Stimulated activated CD4-positive, alpha-beta T cell treated with anti-CD3 and anti-CD28 coated beads, Interleukin-1b, Interleukin-23, amount 100 ng/mL, for 48 hours (primary cell): ENCODE measurements around the gene SORCS2.

ENCODE experiments used
- DNase-seq: peaks from one replicate; pipeline ENCODE4 v3.0.0-alpha.2; 2020

The SORCS2 gene

DNA sequence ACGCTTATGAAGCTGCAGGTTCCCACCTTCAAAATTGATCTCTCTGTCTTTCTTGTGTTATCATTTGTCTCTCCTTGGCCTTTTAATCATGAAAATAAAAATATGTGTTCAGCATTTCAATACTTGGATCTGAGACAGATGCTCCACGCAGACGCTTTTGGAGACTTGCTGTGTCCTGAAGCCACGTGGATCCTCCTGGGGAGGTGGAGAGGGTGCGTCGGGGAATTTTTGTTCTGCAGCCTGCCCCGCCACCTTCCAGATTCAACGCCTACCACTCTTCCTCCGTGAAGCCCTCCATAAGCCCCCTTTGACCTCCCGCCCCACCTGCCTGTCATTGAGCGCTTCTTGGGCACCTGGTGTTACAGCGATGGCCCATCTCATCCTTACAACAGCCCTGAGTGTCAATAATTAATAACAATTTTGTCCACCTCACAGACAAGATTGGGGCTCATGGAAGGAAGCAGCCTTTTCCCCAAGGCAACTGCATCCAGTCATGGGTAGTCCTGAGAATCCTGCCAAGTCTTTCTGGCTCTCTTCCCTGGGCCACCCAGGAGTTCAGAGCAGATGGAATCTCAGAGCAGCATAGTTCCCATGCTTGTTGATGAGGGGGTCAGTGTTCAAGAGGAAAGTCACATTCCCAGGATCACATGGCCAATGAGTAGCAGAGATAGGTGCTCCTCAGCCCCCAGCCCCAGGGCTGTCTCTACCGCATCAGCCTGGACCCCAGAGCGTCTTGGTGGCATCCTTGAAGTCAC lies 415.0 kb downstream of the SORCS2 start:
- no peak for DNase-seq

DNA sequence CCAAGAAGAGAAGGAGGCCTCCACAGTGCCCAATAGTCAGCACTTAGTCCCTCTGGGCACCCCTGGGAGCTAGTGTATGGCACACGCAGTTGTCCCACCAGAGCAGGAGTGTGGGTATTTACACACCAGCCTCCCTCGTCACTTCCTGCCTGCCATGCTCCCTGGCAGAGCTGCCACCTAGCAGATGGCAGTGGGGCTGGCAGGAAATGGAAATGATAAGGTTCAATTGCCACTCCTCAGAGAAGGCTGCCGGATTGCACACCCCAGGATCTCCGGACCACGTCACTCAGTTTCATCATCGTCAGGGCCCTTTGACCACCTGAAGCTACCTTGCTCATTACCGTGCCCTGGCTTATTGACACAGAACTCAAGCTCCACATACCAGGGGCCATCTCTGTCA lies 415.7 kb downstream of the SORCS2 start:
- DNase-seq, result no peak

DNA sequence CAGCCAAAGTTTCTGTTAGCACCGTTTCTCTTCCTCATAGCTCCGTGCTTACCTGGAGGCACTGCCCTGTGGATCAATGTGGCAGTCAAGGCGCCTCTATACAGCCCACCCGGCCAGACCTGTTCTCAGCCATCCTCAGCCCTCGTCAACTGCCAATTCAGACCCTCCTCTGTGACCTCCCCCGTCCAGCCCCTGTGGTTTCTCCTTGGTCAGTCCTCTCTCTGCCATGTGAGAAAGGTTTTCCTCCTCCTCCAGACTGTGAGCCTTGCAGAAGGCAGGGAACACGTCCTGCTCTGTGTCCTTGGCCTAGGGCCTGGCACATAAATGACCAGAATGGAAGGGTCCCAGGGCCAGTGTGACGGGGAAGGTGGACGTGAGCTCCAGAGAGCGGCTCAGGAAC lies 417.0 kb downstream of the SORCS2 start:
- no peak for DNase-seq

DNA sequence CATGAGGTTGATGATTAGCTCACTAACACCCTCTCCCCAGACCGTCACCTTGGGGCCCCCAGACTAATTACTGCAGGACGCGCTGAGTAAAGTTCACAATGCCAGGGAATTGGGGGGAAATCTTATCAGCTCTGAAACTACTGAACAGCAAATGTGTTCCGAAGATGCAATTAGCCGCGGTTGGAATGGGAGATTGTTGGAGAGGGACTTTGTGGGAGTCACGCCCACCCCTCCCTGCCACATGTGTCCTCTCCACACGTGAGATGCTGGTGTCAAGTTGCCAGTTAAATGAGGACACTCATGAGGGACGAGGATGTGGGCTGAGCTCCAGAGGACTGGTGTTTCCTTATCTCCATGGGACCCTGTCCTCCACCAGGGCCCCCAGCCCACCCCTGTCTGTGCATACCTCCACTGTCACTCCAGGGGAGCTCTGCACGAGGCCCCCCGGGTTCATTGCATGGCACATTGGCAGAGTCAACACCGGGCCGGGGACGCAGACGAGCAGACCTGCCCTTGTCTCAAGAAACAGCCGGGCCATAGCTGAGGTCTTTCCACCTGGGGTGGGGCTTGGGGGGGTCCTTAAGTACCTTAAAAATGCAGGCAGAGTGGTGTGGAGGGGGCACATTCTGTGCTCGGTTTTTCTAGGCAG lies 417.8 kb downstream of the SORCS2 start:
- no peak for DNase-seq

DNA sequence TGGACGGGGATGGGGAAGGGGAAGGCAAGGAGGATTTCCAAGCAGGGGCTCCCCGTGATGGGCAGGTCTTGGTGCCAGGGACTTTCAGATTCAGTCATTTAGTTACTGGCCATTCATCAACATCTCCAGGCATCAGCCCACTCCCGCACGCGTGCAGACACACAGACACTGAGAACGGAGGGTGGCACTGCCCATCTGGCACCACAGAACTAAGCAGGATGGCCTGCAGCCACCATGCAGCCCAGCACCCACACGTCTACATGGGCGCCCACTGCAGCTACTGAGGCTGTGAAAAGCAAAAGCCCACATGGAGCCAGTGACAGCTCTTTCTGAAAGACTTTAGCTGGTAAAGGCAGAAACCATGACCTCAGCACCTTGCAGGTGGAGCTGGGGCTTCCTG lies 418.5 kb downstream of the SORCS2 start:
- DNase-seq, result no peak

DNA sequence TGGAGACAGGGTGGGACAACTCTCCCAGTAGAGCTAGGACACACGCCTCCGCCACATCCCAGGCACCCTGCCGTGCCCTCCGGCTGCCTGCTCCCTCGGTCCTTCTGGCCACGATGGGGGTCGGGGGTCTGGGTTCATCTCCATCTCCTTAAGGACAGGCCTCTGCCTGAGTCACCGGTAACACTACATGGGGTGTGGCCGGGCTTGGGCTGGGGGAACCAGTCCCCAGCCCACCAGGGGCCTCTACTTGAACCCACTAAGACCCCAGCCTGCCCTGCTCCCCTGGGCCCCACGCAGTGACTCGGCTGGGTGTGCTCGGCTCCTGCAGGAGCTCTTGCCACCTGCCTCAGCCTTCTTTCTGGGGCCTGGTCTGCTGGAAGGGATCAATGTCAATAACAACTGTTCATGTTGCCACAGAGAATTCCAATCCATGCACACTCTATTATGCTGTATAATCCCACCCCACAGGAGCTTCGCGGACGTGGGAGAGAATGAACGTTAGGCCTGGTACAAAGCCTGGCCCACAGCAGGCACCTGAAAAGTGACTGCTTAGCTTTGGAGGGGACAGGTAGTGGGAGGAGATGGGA lies 420.1 kb downstream of the SORCS2 start:
- no peak for DNase-seq

DNA sequence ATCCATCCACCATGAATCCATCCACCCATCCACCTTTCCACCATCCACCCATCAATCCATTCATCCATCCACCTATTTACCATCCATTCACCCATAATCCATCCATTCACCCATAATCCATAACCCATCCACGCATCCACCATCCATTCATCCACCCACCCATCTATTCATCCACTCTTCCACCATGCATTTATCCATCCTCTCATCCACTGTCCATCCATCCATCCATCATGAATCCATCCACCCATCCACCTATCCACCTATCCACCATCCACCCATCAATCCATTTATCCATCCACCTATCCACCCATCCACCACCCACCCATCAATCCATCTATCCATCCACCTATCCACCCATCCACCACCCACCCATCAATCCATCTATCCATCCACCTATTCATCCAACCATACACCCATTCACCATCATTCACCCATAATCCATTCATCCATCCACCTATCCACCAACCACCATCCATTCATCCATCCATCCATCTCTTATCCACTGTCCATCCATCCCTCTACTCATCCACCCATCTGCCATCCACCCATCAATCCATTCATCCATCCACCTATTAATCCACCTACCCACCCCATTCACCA lies 422.1 kb downstream of the SORCS2 start:
- no peak for DNase-seq

DNA sequence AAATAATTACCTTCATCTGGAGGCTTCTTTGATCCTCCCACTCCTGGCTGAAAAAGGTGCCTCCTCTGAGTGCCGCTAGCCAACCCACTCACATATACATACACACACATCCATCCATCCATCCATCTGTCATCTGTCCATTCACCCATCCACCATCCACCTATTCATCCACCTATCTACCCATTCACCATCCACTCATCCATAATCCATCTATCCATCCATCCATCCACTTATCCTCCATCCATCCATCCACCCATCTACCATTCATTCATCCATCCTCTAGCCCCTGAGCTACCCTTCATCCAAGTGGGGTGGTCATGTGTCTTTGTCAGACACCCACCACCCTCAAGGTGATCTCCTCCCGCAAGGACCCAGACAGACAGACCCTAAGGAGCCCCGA lies 423.9 kb downstream of the SORCS2 start:
- no peak for DNase-seq

DNA sequence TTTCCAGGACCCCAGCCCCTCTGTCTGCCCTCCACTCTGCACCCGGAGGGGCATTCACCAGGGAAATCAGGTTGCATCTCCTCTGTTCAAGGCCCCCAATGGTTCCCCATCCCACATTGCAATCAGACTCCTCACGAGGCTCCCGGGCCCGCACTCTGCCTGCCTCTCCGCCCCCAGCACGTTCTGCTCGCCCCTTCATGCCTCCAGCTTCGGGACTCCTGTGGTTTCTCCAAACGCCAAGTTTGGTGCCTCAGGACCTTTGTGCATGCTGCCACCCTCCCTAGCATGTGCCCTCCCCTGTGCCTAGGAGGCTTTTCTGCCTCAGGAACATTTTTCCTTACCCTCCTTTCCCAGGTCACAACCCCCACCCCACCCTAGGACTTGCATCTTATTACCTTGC lies 426.0 kb downstream of the SORCS2 start:
- no peak for DNase-seq

DNA sequence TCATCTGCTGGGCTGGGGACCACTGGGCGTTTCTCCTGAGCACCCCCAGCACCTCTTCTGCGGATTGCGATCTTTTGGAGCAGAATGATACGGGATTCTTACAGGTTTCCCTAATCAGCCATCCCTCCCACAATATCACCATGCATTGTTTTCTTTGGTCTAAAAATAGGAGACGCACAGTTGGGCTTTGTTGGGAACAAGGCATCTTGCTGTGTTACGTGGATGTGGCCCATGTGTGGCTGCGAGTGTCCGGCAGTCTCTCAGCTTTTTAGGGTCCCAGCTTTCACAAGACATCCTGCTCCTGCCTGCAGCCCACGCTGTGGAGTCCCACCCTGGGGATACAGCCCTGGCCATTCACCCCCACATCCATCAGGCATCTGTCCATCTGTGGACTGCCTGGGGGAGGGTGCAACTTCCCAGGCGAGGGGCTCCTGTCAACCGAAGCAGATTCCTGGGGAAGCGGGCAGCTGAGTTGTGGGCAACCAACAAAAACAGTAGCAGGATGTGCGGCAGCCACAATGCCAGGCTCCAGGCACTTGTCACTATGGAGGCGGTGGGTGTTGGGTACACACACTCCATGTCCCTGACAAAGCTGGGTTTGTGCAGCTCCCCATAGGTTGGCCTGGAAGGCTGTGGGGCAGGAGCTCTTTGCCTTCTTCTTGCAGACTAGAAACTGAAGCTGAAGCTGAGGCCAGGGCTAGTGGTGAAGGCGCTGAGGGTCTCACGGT lies 427.9 kb downstream of the SORCS2 start:
- no peak for DNase-seq

DNA sequence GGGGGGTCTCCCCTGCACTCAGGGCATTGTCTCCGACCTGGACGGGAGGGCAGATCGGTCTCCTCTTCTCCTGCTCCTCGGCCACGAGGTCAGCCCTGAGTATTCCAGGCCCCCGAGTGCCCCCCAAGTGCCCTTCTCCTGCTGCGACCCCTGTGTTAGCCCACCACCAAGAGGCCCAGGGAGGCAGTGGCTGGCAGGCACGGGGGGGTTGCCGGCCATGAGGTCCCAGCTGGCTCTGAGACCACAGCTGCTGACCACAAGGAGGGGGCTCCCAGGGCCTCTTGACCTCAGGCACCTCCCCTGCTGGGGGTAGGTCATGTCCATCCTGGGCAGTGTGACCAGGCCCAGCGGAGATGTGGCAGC lies 428.5 kb downstream of the SORCS2 start:
- no peak for DNase-seq

DNA sequence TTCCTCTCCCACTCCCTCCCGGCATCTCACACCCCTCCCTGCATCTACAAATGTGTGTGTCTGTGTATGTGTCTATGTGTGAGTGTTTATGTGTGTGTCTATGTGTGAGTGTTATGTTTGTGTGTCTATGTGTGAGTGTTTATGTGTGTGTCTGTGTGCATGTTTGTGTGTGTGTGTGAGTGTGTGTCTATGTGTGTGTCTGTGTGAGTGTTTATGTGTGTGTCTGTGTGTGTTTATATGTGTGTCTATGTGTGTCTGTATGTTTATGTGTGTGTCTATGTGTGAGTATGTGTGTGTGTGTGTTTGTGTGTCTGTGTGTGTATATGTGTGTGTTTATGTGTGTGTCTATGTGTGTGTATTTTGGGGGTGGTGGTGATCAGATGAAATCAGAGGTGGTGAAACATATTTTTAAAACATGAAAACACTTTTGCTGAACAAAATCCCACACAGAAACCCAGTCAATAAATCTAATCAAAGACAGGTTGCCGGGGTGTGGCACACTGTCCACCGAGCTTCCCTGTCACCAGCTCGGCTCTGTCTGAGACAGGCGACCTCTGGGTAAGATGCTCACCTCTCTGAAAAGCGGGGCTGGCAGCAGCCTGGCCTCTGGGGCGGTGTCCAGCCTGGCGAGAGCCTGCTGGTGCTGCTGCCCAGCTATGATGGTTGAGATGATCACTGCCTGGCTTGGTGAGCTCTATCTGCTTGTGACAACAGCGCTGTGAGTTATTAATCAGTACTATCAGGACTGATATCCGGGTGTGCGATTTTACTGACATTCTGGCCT lies 429.1 kb downstream of the SORCS2 start:
- no peak for DNase-seq

DNA sequence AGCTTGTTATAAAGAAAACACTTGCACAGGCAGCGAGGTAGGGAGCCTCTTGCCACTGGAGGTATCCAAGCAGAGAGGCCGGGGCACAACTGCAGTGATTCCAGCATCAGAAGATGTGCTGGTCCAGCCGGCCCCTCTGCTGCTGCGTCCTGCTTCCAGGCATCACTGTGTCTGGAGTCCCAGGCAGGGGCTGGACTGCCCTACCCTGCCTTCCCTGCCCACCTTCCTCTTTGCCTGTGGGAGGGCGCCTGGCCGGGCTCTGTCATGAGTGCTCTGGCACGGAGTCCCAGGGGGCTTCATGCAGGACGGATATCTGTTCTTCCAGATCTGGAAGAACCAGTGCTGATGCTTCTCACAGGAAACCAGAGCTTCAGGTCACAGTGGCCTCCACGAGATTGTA lies 430.0 kb downstream of the SORCS2 start:
- DNase-seq, result no peak

DNA sequence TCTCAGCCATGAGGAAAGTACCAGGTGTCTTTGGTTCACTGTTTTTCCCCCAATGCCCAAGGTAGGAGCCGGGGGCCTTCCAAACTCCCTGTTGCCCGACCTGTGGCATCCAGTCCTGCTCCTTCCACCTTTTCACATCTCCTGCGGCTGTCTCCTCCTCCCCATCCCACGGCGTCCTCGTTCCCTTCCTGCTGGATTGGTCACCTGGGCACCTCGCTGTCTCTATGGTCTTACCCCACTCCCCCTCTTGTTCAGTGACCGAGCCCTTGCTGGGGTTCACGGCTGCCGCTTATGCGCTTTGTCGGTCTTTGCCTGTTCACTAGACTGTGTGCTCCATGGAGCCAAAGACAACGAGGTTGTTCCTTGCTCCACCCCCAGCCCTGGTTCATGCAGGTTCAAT lies 431.1 kb downstream of the SORCS2 start:
- no peak for DNase-seq

DNA sequence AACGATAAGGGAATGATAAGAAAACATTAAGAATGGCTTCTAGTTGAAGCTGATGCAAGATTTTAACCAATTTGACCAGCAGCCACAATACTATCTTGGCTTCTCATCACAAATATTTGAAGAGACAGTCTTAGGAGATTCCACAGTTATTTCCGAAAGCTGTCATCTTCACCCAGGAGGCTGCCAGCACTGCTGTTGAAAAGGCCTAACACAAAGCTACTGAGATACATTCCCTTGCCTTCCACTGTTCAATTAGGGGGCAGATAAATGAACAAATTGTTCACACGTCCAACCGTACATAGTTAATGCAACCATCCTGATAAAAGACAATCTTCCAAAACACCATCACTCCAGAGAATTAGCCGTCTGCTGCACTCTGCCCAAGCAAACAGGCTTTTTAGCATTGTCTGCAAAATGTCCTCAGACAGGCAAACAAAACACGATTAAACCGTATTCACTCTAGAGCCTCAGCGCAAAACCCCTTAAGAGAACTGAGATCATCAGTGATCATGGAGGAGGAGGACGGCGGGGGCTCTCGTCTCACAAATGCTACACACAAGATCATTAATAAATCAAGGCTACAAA lies 432.1 kb downstream of the SORCS2 start:
- DNase-seq, result no peak

DNA sequence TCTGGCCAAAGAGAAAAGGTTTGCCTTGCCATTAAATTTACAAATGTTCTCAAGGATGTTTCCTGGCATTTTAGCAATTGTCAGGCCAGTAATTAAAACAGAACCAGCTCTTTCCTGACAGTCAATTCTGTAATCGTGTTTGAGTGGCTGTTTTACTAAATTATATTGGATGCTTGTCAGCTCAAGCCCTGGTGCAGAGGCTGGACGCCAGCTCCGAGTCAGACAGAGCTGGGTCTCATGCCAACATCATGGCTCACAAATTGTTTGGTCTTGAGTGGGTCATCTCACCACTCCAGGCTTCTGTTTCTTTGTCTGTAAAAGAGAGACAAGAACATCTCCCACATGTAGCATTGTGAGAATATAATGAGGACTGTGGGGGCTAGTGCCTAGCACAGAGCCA lies 432.7 kb downstream of the SORCS2 start:
- DNase-seq, result no peak

DNA sequence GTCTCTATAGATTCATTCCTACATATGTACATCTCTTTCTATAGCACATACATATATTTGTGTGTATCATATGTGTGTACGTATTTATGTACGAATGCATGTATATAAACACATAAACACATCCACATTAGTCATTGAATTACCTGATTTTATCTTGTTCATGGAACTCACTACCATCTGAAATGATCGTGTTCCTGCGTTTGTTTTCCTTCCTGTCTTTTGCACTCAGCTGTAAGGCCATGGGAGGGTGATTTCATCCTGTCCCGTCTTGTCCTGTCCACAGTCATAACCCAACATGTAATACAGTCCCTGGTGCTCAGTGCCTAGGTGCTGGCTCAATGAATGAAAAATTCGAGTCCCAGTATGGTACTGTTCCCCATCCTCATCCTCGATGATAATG lies 434.2 kb downstream of the SORCS2 start:
- DNase-seq, result no peak

DNA sequence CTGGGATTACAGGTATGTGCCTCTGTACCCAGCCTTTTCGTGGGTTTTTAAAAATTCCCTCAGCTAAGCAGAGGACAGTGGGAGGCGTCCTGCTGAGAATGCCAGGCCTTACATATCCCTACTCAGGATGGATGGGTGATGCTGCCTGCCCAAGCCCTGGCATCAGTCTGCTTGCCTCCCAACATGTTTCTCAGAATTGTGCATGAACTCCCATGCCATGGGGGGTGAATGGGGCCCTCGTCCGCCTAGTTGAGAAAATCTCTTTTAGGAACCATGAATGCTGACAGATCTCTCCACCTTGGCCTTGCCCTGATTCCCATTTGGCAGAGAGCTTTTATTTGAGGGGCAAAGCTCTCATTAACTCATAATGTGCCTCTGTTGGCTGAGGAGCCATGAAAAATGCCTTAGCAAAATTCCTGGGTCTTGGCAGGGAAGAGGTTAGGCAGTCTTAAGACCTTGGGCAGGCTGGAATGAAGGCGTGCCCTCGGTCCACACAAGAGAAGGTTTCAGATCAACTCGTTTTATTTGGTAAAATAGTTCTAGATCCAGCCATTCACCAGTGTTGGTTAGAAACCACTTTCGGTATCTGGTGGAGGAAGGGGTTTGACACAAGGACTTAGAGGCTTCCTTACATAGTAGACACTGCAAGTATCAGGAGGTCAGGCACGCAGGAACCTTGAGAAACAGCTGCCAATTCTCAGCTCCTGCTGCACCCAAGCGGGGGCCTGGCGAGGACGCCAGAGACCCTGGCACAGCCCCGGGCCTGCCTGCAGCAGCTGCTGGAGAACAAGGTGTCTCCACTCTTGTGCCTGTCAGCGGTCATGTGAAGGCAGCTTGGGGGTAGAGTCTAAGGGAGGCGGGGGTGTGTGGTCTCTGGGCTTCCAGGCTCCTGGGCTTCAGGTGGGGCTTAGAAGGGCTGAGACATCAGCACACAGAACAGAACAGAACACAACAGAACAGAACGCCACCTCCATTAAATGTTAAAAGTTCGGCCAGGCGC lies 435.2 kb downstream of the SORCS2 start:
- DNase-seq, result no peak

DNA sequence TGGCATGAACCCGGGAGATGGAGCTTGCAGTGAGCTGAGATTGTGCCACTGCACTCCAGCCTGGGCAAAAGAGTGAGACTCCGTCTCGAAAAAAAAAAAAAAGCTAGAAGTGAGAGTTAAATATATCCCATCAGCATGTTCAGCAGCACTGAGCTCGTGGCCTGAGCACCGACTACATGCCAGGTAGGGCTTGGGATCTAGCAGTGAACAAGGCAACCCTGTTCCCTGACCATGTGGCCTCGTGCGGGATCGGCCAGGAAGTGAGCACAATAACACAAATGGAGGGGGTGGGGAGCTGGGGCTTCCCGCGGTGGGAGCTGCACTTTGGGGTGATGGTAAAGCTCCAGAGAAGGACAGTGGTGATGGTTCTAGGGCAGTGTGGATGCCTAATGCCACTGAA lies 436.1 kb downstream of the SORCS2 start:
- no peak for DNase-seq

DNA sequence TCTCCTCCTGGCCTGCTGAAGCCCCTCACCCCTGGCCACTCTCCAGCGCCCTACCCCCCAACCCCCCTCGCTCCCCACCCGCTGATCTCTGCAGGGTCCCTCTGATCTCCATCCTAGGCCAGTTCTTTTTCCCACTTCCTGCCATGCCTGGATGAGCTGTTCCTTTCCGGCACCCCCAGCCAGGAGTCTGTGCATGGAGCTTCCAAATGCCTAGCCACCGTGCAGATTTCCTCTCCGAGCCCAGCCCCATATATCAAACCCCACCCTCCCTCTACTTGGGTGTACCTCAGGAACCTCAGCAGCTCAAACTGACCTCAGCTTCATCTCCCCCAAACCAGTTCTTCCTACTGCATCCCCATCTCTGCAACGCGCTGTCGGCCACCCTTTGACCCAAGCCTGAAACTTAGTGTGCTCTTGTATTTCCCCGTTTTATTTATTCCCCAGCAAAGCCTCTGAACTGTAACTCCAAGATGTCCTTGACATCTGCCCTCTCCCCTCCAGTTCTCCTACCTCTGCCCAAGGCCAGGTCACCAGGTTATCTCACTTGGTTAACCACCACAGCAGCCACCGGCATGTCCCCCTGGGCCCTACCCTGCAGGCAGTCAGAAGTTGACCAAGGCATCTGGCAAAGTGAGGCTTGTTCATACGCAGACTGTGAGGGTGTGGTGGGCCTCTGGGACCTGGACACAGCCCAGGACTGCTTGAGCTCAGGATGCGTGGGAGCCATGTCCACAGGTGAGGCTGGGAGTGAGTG lies 437.3 kb downstream of the SORCS2 start:
- no peak for DNase-seq
